Activated naive CD8-positive, alpha-beta T cell treated with anti-CD3 and anti-CD28 coated beads, Interleukin-2, amount 50 U/mL, for 24 hours (primary cell): ENCODE measurements around the gene PRTG.
"Not testable (repeated sequence)": the region's sequence is repeated elsewhere in the genome, so short reads cannot be mapped to it uniquely, and the experiment has no call there.

Source experiments
- ATAC-seq: fragments of 150-1000 bp; cut with Tn5 transposase; one replicate; pipeline ENCODE4 v1.10.0; 2021
- DNase-seq: peaks from one replicate; pipeline ENCODE4 v3.0.0; 2021
- H3K27ac Mint-ChIP-seq: one replicate; pipeline ENCODE4 v1.8.0; 2021; ENCODE audit warnings: mild to moderate bottlenecking, mixed read lengths
- H3K27me3 Mint-ChIP-seq: one replicate; pipeline ENCODE4 v1.8.0; 2021; ENCODE audit warnings: mixed read lengths
- H3K36me3 Mint-ChIP-seq: one replicate; pipeline ENCODE4 v1.8.0; 2021; ENCODE audit warnings: low read depth, mixed read lengths
- H3K4me1 Mint-ChIP-seq: one replicate; pipeline ENCODE4 v1.8.0; 2021; ENCODE audit warnings: mixed read lengths
- H3K4me3 Mint-ChIP-seq: one replicate; pipeline ENCODE4 v1.8.0; 2021; ENCODE audit warnings: mild to moderate bottlenecking, moderate library complexity, mixed read lengths
- H3K9me3 Mint-ChIP-seq: one replicate; pipeline ENCODE4 v1.8.0; 2021; ENCODE audit warnings: mixed read lengths

Gene PRTG

GRCh38 chr15:55601374-55601773 lies 141.6 kb downstream of the PRTG start:
- H3K4me3 Mint-ChIP-seq: no peak overlapping the region
- peaks cover 12% of the 10 kb centered on the region for H3K27me3 Mint-ChIP-seq
- H3K9me3 Mint-ChIP-seq: no peaks in the 10 kb centered on the region
- DNase-seq (no peak), ATAC-seq (no peak)
- H3K36me3 Mint-ChIP-seq: no peaks in the 10 kb centered on the region
- no peak overlapping the region for H3K27ac Mint-ChIP-seq
- no peaks in the 10 kb centered on the region for H3K4me1 Mint-ChIP-seq

GRCh38 chr15:55599439-55599838 lies 143.5 kb downstream of the PRTG start:
- ATAC-seq: no peak
- H3K36me3 Mint-ChIP-seq: no peaks in the 10 kb centered on the region
- no peak overlapping the region for H3K4me3 Mint-ChIP-seq

GRCh38 chr15:55593019-55593418 lies 149.9 kb downstream of the PRTG start:
- H3K4me3 Mint-ChIP-seq, H3K9me3 Mint-ChIP-seq, H3K36me3 Mint-ChIP-seq, DNase-seq, H3K4me1 Mint-ChIP-seq, ATAC-seq, H3K27ac Mint-ChIP-seq: not testable (repeated sequence)
- H3K27me3 Mint-ChIP-seq: peaks cover 33% of the 10 kb centered on the region

More at GRCh38 chr15:55599439-55599838, 143.5 kb downstream of the PRTG start:
- H3K4me1 Mint-ChIP-seq: no peaks in the 10 kb centered on the region
- no peak for DNase-seq
- H3K9me3 Mint-ChIP-seq: no peaks in the 10 kb centered on the region
- no peak overlapping the region for H3K27ac Mint-ChIP-seq
- peaks cover 12% of the 10 kb centered on the region for H3K27me3 Mint-ChIP-seq

- H3K27ac Mint-ChIP-seq: no peak overlapping the region
- ATAC-seq (no peak), DNase-seq (no peak)
- peaks cover 5% of the 10 kb centered on the region for H3K36me3 Mint-ChIP-seq
- H3K27me3 Mint-ChIP-seq: peaks cover 34% of the 10 kb centered on the region
- peaks cover 2% of the 10 kb centered on the region for H3K4me1 Mint-ChIP-seq
- H3K9me3 Mint-ChIP-seq: no peaks in the 10 kb centered on the region
- no peak overlapping the region for H3K4me3 Mint-ChIP-seq
Observed at GRCh38 chr15:55590788-55591187, 152.2 kb downstream of the PRTG start.

- ATAC-seq (no peak), DNase-seq (no peak)
- Mint-ChIP-seq H3K27ac (no peak overlapping the region), H3K36me3 (peaks cover 5% of the 10 kb centered on the region), H3K4me1 (peaks cover 2% of the 10 kb centered on the region), H3K27me3 (peaks cover 37% of the 10 kb centered on the region), H3K9me3 (no peaks in the 10 kb centered on the region), H3K4me3 (peak overlapping the region; percentile 62)
Observed at GRCh38 chr15:55589287-55589686, 153.7 kb downstream of the PRTG start.

- Mint-ChIP-seq H3K4me1 (peaks cover 2% of the 10 kb centered on the region), H3K27ac (no peak overlapping the region), H3K4me3 (peak overlapping the region; percentile 62), H3K36me3 (peaks cover 5% of the 10 kb centered on the region), H3K9me3 (no peaks in the 10 kb centered on the region), H3K27me3 (peaks cover 42% of the 10 kb centered on the region)
- no peak for ATAC-seq
- DNase-seq: no peak
Observed at GRCh38 chr15:55588815-55589115, 154.2 kb downstream of the PRTG start.

GRCh38 chr15:55588070-55588814 lies 154.7 kb downstream of the PRTG start, which contains the start of gene PYGO1:
Gene PYGO1 (minus strand): TSS chr15:55588345. CDS start chr15:55587883, 462 bp downstream.
- DNase-seq: peak; percentile 37
- no peaks in the 10 kb centered on the region for H3K9me3 Mint-ChIP-seq

GRCh38 chr15:55587321-55588069 lies 155.5 kb downstream of the PRTG start:
- ATAC-seq (peak; percentile 9), DNase-seq (peak; percentile 20)
- peaks cover 48% of the 10 kb centered on the region for H3K27me3 Mint-ChIP-seq
- H3K9me3 Mint-ChIP-seq: no peaks in the 10 kb centered on the region
- peaks cover 2% of the 10 kb centered on the region for H3K4me1 Mint-ChIP-seq
- H3K36me3 Mint-ChIP-seq: peaks cover 5% of the 10 kb centered on the region
- H3K4me3 Mint-ChIP-seq: no peak overlapping the region
- H3K27ac Mint-ChIP-seq: no peak overlapping the region

More at GRCh38 chr15:55588070-55588814, 154.7 kb downstream of the PRTG start, which contains the start of gene PYGO1:
- H3K4me1 Mint-ChIP-seq: peaks cover 2% of the 10 kb centered on the region
- H3K4me3 Mint-ChIP-seq: peak within 1 kb of the TSS; percentile 62
- ATAC-seq: peak; percentile 81
- peaks cover 5% of the 10 kb centered on the region for H3K36me3 Mint-ChIP-seq
- H3K27ac Mint-ChIP-seq: no peak within 1 kb of the TSS
- peaks cover 45% of the 10 kb centered on the region for H3K27me3 Mint-ChIP-seq

- no peak for DNase-seq
- no peak overlapping the region for H3K4me3 Mint-ChIP-seq
- peaks cover 2% of the 10 kb centered on the region for H3K4me1 Mint-ChIP-seq
- no peak for ATAC-seq
- H3K27ac Mint-ChIP-seq: no peak overlapping the region
- peaks cover 49% of the 10 kb centered on the region for H3K27me3 Mint-ChIP-seq
- H3K36me3 Mint-ChIP-seq: peaks cover 5% of the 10 kb centered on the region
- H3K9me3 Mint-ChIP-seq: no peaks in the 10 kb centered on the region
Observed at GRCh38 chr15:55586808-55587207, 156.1 kb downstream of the PRTG start.

GRCh38 chr15:55576943-55577342 lies 166.0 kb downstream of the PRTG start:
- H3K36me3 Mint-ChIP-seq: no peaks in the 10 kb centered on the region
- peaks cover 5% of the 10 kb centered on the region for H3K9me3 Mint-ChIP-seq
- H3K4me3 Mint-ChIP-seq: no peak overlapping the region
- no peak for ATAC-seq
- DNase-seq: no peak
- no peak overlapping the region for H3K27ac Mint-ChIP-seq
- H3K4me1 Mint-ChIP-seq: no peaks in the 10 kb centered on the region
- peaks cover 29% of the 10 kb centered on the region for H3K27me3 Mint-ChIP-seq

- Mint-ChIP-seq H3K27ac (no peak overlapping the region), H3K9me3 (peaks cover 11% of the 10 kb centered on the region), H3K36me3 (no peaks in the 10 kb centered on the region), H3K27me3 (peaks cover 23% of the 10 kb centered on the region), H3K4me3 (no peak overlapping the region), H3K4me1 (no peaks in the 10 kb centered on the region)
- ATAC-seq (no peak), DNase-seq (no peak)
Observed at GRCh38 chr15:55574096-55574495, 168.9 kb downstream of the PRTG start.

GRCh38 chr15:55573224-55573623 lies 169.7 kb downstream of the PRTG start:
- H3K36me3 Mint-ChIP-seq: no peaks in the 10 kb centered on the region
- DNase-seq: no peak
- H3K27me3 Mint-ChIP-seq: peaks cover 22% of the 10 kb centered on the region
- H3K4me1 Mint-ChIP-seq: no peaks in the 10 kb centered on the region
- H3K4me3 Mint-ChIP-seq: no peak overlapping the region
- peaks cover 11% of the 10 kb centered on the region for H3K9me3 Mint-ChIP-seq
- ATAC-seq: no peak
- no peak overlapping the region for H3K27ac Mint-ChIP-seq

GRCh38 chr15:55564347-55565145 lies 178.4 kb downstream of the PRTG start:
- H3K27ac Mint-ChIP-seq: no peak overlapping the region
- DNase-seq: no peak
- H3K4me3 Mint-ChIP-seq: no peak overlapping the region
- peaks cover 4% of the 10 kb centered on the region for H3K9me3 Mint-ChIP-seq
- H3K27me3 Mint-ChIP-seq: peaks cover 20% of the 10 kb centered on the region
- H3K4me1 Mint-ChIP-seq: no peaks in the 10 kb centered on the region
- no peaks in the 10 kb centered on the region for H3K36me3 Mint-ChIP-seq
- ATAC-seq: no peak

- ATAC-seq: no peak
- H3K36me3 Mint-ChIP-seq: no peaks in the 10 kb centered on the region
Observed at GRCh38 chr15:55562601-55563000, 180.4 kb downstream of the PRTG start.

More at GRCh38 chr15:55562601-55563000, 180.4 kb downstream of the PRTG start:
- Mint-ChIP-seq H3K27me3 (peaks cover 15% of the 10 kb centered on the region), H3K9me3 (peaks cover 4% of the 10 kb centered on the region), H3K4me1 (no peaks in the 10 kb centered on the region), H3K4me3 (no peak overlapping the region), H3K27ac (no peak overlapping the region)
- DNase-seq: no peak
